DMS79 treated with DMSO at 0.1 percent for 48 hours (cell line): ENCODE data around the gene IDH3G.
A peak's percentile ranks its signal among the peaks of the same experiment; 100 is the strongest.

Experiments used
- DNase-seq: peaks from one replicate; lab custom pipeline; 2025; lab: John Stamatoyannopoulos, UW

The IDH3G gene

GRCh38 chrX:153773741-153774575 is 20.2 kb downstream of the IDH3G start:
- DNase-seq, result no peak

- no peak for DNase-seq
These were observed 21.0 kb downstream of the IDH3G start for GRCh38 chrX:153773218-153773611.

GRCh38 chrX:153772316-153773217 is 21.6 kb downstream of the IDH3G start:
- no peak for DNase-seq

- no peak for DNase-seq
These were observed 22.5 kb downstream of the IDH3G start for GRCh38 chrX:153771415-153772315.

- DNase-seq, result no peak
These were observed 23.4 kb downstream of the IDH3G start for GRCh38 chrX:153770601-153771414.

GRCh38 chrX:153769865-153770600 is 24.1 kb downstream of the IDH3G start:
- no peak for DNase-seq

GRCh38 chrX:153769158-153769864 is 24.9 kb downstream of the IDH3G start:
- no peak for DNase-seq

GRCh38 chrX:153768311-153769157 is 25.6 kb downstream of the IDH3G start:
- no peak for DNase-seq

GRCh38 chrX:153767674-153768055 is 26.5 kb downstream of the IDH3G start:
- DNase-seq, result no peak

GRCh38 chrX:153766871-153767673 is 27.1 kb downstream of the IDH3G start:
- no peak for DNase-seq

- DNase-seq, result peak; percentile 3
These were observed 27.9 kb downstream of the IDH3G start for GRCh38 chrX:153766098-153766817.

- DNase-seq, result no peak
These were observed 28.8 kb downstream of the IDH3G start for GRCh38 chrX:153765138-153766079.

GRCh38 chrX:153764786-153765137 is 29.4 kb downstream of the IDH3G start:
- DNase-seq, result no peak

GRCh38 chrX:153763989-153764755 is 30.0 kb downstream of the IDH3G start, which contains the start of gene PLXNB3:
Gene PLXNB3 (plus strand): TSS chrX:153764249. CDS start chrX:153765536, 1,287 bp downstream.
- DNase-seq, result peak; percentile 53

GRCh38 chrX:153763298-153763932 is 30.8 kb downstream of the IDH3G start:
- DNase-seq, result no peak
